CD14-positive monocyte (primary cell): ENCODE measurements around the gene TENT5C. TPM values are rescaled to one million over a fixed set of nuclear protein-coding genes. Genes with fewer than 3 reads are reported as not detected.

Experiments
- DNase-seq, 3 donors: peaks; one replicate each; pipeline ENCODE4 v3.0.0-alpha.2; 2011 to 2022
- H2AFZ ChIP-seq: 2 replicates; pipeline ENCODE4 v1.6.0; 2012; ENCODE audit warnings: mild to moderate bottlenecking, low read depth, low read length, inconsistent platforms; ENCODE audit not compliant: insufficient read depth, poor library complexity, severe bottlenecking
- H3K27ac ChIP-seq, 2 donors: 1 replicate in 1 of 2; 2 replicates in 1 of 2; pipeline ENCODE4 v1.5.1; 2012 to 2013; ENCODE audit warnings: low read length in 2 of 2, control low read depth in 1 of 2, inconsistent platforms in 1 of 2, low read depth in 1 of 2, mild to moderate bottlenecking in 1 of 2
- H3K27me3 ChIP-seq, 2 donors: one replicate each; pipeline versions ENCODE4 v1.6.0 to v1.6.1; 2011 to 2013; ENCODE audit warnings: low read length in 2 of 2; ENCODE audit not compliant: control insufficient read depth in 2 of 2, insufficient read depth in 2 of 2
- H3K36me3 ChIP-seq, 2 donors: replicated peaks in 1 of 2; 1 replicate in 1 of 2; 2 replicates in 1 of 2; pipeline versions ENCODE4 v1.5.1 to v1.6.1; 2012 to 2013; ENCODE audit warnings: low read length in 2 of 2, control low read depth in 1 of 2, inconsistent platforms in 1 of 2, mild to moderate bottlenecking in 1 of 2; ENCODE audit not compliant: insufficient read depth in 2 of 2, control insufficient read depth in 1 of 2
- H3K4me1 ChIP-seq, 2 donors: 1 replicate in 1 of 2; 2 replicates in 1 of 2; pipeline versions ENCODE4 v1.5.1 to v1.6.1; 2012 to 2013; ENCODE audit warnings: low read length in 2 of 2, control low read depth in 1 of 2, inconsistent platforms in 1 of 2, mild to moderate bottlenecking in 1 of 2, moderate library complexity in 1 of 2; ENCODE audit not compliant: insufficient read depth in 2 of 2, control insufficient read depth in 1 of 2
- H3K4me2 ChIP-seq: replicated peaks from 2 replicates; pipeline ENCODE3; 2012; ENCODE audit warnings: low read length, moderate library complexity, mild to moderate bottlenecking; ENCODE audit not compliant: poor library complexity, severe bottlenecking; ENCODE audit errors: extremely low read depth
- H3K4me3 ChIP-seq, 3 experiments: fragments of 200-600 bp in 1 of 3; sonication (generic) in 1 of 3; replicated peaks in 1 of 3; 1 replicate in 2 of 3; 2 replicates in 1 of 3; pipeline ENCODE4 v1.5.1; 2011 to 2013; ENCODE audit warnings: low read length in 3 of 3, mild to moderate bottlenecking in 3 of 3, control low read depth in 2 of 3, low read depth in 2 of 3, inconsistent platforms in 1 of 3, moderate library complexity in 1 of 3
- H3K79me2 ChIP-seq: 2 replicates; pipeline ENCODE4 v1.6.0; 2012; ENCODE audit warnings: mild to moderate bottlenecking, control low read depth, inconsistent platforms, low read length, moderate library complexity; ENCODE audit not compliant: insufficient read depth
- H3K9ac ChIP-seq: 2 replicates; pipeline ENCODE4 v1.6.0; 2017; ENCODE audit warnings: low read length, mild to moderate bottlenecking; ENCODE audit not compliant: insufficient read depth, poor library complexity, severe bottlenecking
- H3K9me3 ChIP-seq, 2 donors: replicated peaks in 1 of 2; 1 replicate in 1 of 2; 2 replicates in 1 of 2; pipeline versions ENCODE4 v1.5.1 to v1.6.1; 2012 to 2013; ENCODE audit warnings: low read length in 2 of 2, control low read depth in 1 of 2; ENCODE audit not compliant: control insufficient read depth in 1 of 2, insufficient read depth in 1 of 2
- H4K20me1 ChIP-seq: 2 replicates; pipeline ENCODE4 v1.6.0; 2012; ENCODE audit warnings: mild to moderate bottlenecking, low read length, control low read depth, moderate library complexity; ENCODE audit not compliant: insufficient read depth
- H3K27ac Mint-ChIP-seq, 7 donors: one replicate each; pipeline ENCODE4 v1.8.0; 2020; ENCODE audit warnings: mild to moderate bottlenecking in 7 of 7, mixed read lengths in 7 of 7, moderate library complexity in 6 of 7, inconsistent platforms in 2 of 7
- H3K27me3 Mint-ChIP-seq, 3 donors: one replicate each; pipeline ENCODE4 v1.8.0; 2021 to 2022; ENCODE audit warnings: low read depth in 3 of 3, mild to moderate bottlenecking in 3 of 3, mixed read lengths in 3 of 3, moderate library complexity in 3 of 3, inconsistent platforms in 1 of 3
- H3K36me3 Mint-ChIP-seq, 2 donors: one replicate each; pipeline ENCODE4 v1.8.0; 2020; ENCODE audit warnings: mixed read lengths in 2 of 2, inconsistent platforms in 1 of 2, mild to moderate bottlenecking in 1 of 2
- H3K4me1 Mint-ChIP-seq: one replicate; pipeline ENCODE4 v1.8.0; 2020; ENCODE audit warnings: mild to moderate bottlenecking, mixed read lengths
- H3K4me3 Mint-ChIP-seq, 2 donors: one replicate each; pipeline ENCODE4 v1.8.0; 2020; ENCODE audit warnings: mild to moderate bottlenecking in 2 of 2, mixed read lengths in 2 of 2, moderate library complexity in 1 of 2
- H3K9me3 Mint-ChIP-seq, 7 donors: one replicate each; pipeline ENCODE4 v1.8.0; 2020 to 2022; ENCODE audit warnings: mixed read lengths in 7 of 7, mild to moderate bottlenecking in 6 of 7, moderate library complexity in 6 of 7, inconsistent platforms in 2 of 7
- CTCF ChIP-seq: fragments of 200-600 bp; IDR thresholded peaks from one replicate; pipeline ENCODE4 v1.8.0; 2022; ENCODE audit warnings: antibody characterized with exemption, mild to moderate bottlenecking
- WGBS: methylation state at CpG from one replicate; pipeline ENCODE4 v1.1.5; 2013; ENCODE audit warnings: missing lambda C conversion rate; ENCODE audit not compliant: insufficient coverage; 5-methylcytosine and 5-hydroxymethylcytosine counted together
- intact Hi-C, 2 donors: fragments of 100-400 bp; cut with micrococcal nuclease; formaldehyde crosslinking; loops; one replicate each; pipeline versions ENCODE4 v1.15.0 to v1.15.1; 2023
- polyA plus RNA-seq, 3 donors: library from polyadenylated mRNA; depleted of rRNA in 1 of 3; unstranded in 2 of 3; stranded (reverse) in 1 of 3; fragments of 300-500 nt in 2 of 3; fragments of >200 nt in 1 of 3; fragmentation: Illumina TruSeq in 2 of 3; gene quantifications; 1 replicate in 2 of 3; 2 replicates in 1 of 3; pipeline ENCODE4 v1.2.3, GENCODE V29; 2012 to 2021

Gene TENT5C
- polyA plus RNA-seq, 3 donors = 0.17 to 0.69 (median 0.27) TPM

DNA sequence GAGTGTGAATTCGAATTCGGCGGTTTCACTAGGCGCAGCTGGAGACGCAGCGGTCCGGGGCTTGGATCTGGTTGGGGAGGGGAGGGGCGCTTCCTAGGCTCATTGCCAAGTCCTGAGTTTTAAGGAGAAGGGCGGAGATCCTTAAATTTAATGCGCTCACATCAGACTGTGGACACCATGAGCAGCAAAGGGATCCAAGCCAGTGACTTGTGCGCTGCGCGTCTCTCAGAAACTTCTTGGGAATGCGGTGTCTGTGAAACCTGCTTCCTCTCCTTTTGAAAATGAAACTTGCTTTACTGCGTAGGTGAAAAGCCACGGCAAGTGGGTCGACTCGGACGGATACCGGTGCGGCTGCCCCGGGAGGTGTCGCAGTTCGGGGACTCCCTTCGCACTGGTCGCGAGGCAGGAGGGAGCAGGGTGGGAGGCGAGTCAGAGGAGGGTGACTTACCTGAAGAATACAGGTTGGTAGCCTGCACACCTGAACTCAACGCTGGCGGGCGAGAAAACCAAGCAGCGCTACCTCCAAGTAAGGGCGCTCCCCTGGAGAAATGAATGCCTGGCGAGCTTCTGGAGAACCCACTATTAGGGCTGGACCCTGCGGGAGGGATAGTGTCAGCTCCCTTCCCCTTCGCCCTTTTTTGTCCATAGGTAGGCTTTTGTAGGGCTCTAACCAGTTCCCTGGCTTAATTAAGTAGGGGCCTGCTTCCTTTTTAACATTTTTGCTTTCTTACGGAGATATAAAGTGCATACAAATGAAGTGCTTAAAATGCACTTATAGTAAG lies 992 bp downstream of the TENT5C start:
- H3K27ac Mint-ChIP-seq = peak overlapping the region in 3 of 7 donors; percentile 42 to 66 (median 52)
- H3K36me3 Mint-ChIP-seq = no peaks in the 10 kb centered on the region
- Histone ChIP-seq H3K9ac (peak overlapping the region; percentile 54), H3K9me3 (no peaks in the 10 kb centered on the region), H3K79me2 (no peaks in the 10 kb centered on the region), H3K27me3 (peaks cover 13 to 44% of the 10 kb centered on the region in 2 donors), H3K27ac (no peak overlapping the region), H2AFZ (peak overlapping the region; percentile 89), H4K20me1 (no peaks in the 10 kb centered on the region), H3K4me3 (peak overlapping the region; percentile 48 to 92 (median 64)), H3K4me2 (peak overlapping the region; percentile 91), H3K36me3 (no peaks in the 10 kb centered on the region), H3K4me1 (peaks cover 23 to 25% of the 10 kb centered on the region in 2 donors)
- peak overlapping the region; percentile 90 to 96 for H3K4me3 Mint-ChIP-seq
- no peak for TF ChIP-seq CTCF
- peaks cover 0 to 2% (median 0%) of the 10 kb centered on the region in 7 donors for H3K9me3 Mint-ChIP-seq
- WGBS = 0% methylated on average over 31 of the region's 37 CpGs
- peaks cover 22% of the 10 kb centered on the region for H3K4me1 Mint-ChIP-seq
- intact Hi-C loops = no loop called here
- H3K27me3 Mint-ChIP-seq = peaks cover 23 to 46% (median 38%) of the 10 kb centered on the region in 3 donors
- peak; percentile 3 to 12 (median 3) for DNase-seq

- Histone ChIP-seq H4K20me1 (no peaks in the 10 kb centered on the region), H3K9ac (no peak overlapping the region), H3K27ac (no peak overlapping the region), H3K4me2 (peak overlapping the region; percentile 91), H3K4me1 (peaks cover 23 to 27% of the 10 kb centered on the region in 2 donors), H3K36me3 (no peaks in the 10 kb centered on the region), H3K27me3 (peaks cover 13 to 43% of the 10 kb centered on the region in 2 donors), H3K4me3 (peak overlapping the region in 1 of 3 experiments; percentile 92), H2AFZ (peak overlapping the region; percentile 89), H3K79me2 (no peaks in the 10 kb centered on the region), H3K9me3 (no peaks in the 10 kb centered on the region)
- peak in 2 of 3 donors; percentile 2 to 7 for DNase-seq
- intact Hi-C loops = no loop called here
- WGBS = 0% methylated on average over 4 of the region's 6 CpGs
- Mint-ChIP-seq H3K4me1 (peaks cover 23% of the 10 kb centered on the region), H3K9me3 (peaks cover 0 to 2% (median 0%) of the 10 kb centered on the region in 7 donors), H3K27ac (peak overlapping the region in 1 of 7 donors; percentile 59), H3K36me3 (no peaks in the 10 kb centered on the region), H3K4me3 (peak overlapping the region; percentile 90 to 96), H3K27me3 (peaks cover 23 to 44% (median 38%) of the 10 kb centered on the region in 3 donors)
- TF ChIP-seq CTCF = no peak
These were observed 1.6 kb downstream of the TENT5C start for GRCh38 chr1:117607471-117607870.
